HG02981 (cell line): Measurements from ENCODE around the gene HOXD11.

ENCODE experiments used
- ATAC-seq: cut with Tn5 transposase; IDR thresholded peaks from one replicate; pipeline ENCODE4 v1.9.1; 2021; ENCODE audit warnings: mild to moderate bottlenecking, moderate library complexity; ENCODE audit not compliant: unreplicated experiment

The HOXD11 gene

DNA sequence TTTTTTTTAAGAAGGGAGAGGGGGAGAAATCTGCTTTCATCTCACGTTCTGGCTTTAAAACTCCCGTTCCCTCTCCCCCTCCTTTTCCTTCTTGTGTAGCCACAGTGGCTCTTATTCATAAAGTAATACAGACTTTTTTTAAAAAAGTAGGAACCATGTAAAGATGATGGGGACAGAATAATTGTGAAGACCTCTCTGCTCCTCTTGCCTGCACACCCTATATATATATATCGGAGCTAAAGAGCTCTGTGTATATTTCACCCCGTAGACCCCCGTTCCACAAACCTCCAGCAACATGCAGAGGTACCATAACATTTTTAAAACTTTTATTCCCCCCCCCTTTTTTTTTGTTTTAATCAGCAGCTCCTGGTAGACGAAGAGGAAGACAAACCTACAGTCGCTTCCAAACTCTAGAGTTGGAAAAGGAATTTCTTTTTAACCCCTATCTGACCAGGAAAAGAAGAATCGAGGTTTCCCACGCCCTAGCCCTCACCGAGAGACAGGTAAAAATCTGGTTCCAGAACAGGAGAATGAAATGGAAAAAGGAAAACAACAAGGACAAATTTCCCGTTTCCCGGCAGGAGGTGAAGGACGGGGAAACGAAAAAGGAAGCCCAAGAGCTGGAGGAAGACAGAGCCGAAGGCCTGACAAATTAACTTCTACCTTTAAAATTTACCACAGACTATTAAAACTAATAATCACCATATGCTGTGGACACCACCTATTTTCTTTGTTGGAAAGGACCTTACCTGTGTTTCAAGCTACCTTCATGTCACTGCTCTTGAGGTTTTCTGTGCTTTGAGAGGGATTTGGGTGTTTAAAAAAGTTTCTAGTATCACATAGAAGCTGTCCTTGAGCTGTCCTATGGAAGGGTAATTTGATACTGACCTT, 24.1 kb downstream of the HOXD11 start:
- no peak for ATAC-seq

- ATAC-seq: no peak
These were observed 24.7 kb downstream of the HOXD11 start for GRCh38 chr2:176131848-176132158.

DNA sequence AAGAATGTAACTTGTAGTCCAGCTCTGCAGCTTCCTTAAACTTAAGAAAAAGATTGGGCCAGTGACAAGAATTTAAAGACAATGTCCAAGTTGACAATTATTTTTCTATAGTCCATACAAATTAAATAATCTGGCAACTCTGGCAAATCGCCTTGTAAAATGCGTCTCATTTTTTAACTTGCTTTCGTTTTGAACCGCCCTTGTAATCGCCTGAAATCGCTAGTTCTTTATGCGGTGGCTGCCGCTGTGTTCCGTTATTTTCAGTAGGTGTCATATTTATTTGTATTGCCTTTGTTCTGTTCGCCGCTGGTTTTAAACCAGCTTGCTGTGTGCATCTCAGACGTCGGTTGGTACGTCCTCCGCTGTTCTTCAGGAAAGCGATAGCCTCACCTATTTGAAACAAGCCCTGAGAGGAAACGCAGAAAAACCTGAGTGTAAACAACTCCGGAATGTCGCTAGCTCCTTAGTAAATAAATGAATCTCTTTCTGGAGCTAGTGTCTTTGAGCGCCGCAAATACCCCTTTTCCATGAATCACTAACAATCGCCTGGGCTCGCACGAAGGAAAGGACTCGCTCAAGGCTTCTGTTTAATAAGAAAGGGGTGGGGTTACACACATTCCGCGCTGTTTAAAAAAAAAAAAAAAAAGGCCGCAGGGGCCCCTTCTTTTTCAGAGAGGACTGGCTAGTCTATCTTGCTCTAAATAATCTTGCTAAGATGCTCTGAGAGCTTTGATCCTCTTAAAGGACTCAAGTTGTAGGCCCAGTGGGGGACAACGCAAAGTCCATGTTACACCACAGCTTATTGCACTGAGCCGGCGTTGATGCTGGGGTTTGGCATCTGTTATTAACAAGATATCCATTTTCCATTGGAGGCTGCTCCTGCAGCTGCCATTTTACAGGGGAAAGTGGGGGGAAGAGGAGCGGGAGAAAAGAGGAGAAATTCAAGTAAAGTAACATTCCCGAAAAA, 25.4 kb downstream of the HOXD11 start:
- no peak for ATAC-seq

GRCh38 chr2:176133389-176133788, 26.3 kb downstream of the HOXD11 start:
- ATAC-seq: no peak

DNA sequence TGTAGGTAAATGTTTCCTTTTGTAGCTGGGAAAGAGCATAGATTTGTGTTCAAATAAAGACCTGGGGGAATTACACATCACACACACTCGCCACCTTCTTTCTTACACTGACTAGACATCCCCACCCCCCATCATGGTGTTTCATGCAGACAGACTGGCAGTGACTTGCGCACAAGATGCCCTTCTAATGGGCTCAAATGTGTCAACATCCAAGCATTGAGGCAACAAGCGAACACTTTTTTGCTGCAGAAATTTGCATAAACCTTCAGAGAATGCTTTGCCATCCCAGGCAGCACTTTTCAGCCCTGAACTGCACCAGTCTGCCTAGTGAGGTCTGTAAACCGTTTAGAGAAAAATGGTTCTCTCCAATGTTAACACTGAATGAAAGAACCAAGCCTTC, 27.0 kb downstream of the HOXD11 start:
- ATAC-seq: no peak

GRCh38 chr2:176135035-176135440, 28.0 kb downstream of the HOXD11 start:
- no peak for ATAC-seq

- ATAC-seq: no peak
These were observed 29.5 kb downstream of the HOXD11 start for GRCh38 chr2:176136374-176137251.

GRCh38 chr2:176137252-176137580, 30.1 kb downstream of the HOXD11 start:
- no peak for ATAC-seq

DNA sequence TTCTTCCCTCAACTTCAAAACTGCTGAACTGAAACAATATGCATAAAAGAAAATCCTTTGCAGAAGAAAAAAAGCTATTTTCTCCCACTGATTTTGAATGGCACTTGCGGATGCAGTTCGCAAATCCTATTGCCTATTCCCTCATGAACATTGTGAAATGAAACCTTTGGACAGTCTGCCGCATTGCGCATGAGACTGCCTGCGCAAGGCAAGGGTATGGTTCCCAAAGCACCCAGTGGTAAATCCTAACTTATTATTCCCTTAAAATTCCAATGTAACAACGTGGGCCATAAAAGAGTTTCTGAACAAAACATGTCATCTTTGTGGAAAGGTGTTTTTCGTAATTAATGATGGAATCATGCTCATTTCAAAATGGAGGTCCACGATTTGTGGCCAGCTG, 30.8 kb downstream of the HOXD11 start:
- ATAC-seq: no peak

GRCh38 chr2:176138526-176138922, 31.4 kb downstream of the HOXD11 start:
- ATAC-seq: no peak

DNA sequence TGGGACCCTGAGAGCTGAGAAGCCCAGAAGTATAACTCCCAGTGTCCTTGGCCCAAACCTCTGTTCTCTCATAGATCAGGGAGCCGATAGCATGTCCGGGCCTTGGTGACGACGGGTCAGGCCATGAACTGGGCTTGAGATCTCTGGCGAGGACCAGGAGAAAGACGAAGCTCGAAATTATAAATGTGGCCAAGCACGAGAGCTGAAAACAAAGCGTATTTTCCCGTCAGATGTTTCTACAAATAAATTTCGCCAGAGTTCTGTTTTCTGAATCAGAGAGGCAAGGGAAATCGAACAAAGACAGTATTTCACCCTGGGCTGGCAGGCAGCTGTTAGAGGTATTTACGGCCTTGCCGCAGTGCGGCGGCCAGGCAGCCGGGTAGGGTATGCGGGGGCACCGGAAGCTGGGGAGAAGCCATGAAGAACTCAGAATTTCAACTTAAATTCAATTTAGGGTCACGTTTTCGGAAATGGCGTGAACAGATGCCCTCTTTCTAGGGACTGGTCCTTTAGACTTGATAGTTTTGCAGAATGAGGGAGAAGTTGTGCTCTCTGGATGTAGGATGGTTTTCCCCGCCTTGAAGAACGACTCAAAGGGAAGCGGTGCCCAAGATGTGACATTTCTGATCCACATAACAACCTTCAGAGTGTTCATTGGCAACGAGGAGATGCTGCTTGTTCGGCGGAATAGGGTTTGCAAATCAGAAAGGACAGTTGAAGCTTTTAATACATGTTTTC, 32.0 kb downstream of the HOXD11 start:
- ATAC-seq: no peak

DNA sequence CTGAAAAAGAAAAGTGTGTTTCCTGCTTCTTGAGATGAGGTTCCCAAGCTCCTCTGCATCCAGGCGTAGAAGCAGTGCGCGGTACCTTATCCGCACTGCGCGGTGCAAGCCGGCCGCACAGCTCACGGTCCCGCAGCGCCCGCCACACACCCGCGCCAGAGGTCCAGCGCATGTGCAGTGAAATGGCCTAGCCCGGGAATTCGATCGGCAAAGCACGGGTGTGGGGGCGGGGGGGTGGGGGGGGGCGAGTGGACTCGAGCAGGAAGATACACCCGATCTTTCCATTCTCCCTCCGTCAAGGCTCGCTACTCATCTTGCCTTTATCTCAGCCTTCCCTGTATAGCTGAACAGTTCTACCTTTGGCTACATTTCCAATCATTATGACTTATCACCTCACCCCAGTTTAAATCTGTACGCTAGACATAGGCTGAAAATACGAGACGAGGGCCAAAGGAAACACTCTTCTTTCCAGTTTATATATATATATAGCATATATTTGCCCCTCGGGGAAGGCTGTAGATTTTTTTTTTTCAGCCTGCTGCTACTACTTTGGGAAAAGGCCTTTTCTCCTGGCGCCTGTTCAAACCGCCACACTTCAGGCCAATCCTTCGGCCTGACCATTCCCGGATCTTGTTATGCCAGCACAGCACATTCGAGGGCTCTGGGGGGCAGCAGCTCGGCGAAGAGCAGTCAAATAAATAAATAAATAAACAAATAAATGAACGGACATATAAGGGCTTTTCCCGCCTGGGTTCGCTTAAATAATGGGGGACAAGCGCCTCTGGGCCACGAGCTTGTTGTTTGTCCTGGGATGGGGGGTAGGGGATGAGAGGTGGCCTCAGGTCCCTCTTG, 32.8 kb downstream of the HOXD11 start:
- ATAC-seq: no peak

- peak; percentile 84 for ATAC-seq
These were observed 33.6 kb downstream of the HOXD11 start for GRCh38 chr2:176140513-176141317.

GRCh38 chr2:176142281-176142680, 35.2 kb downstream of the HOXD11 start:
- no peak for ATAC-seq

DNA sequence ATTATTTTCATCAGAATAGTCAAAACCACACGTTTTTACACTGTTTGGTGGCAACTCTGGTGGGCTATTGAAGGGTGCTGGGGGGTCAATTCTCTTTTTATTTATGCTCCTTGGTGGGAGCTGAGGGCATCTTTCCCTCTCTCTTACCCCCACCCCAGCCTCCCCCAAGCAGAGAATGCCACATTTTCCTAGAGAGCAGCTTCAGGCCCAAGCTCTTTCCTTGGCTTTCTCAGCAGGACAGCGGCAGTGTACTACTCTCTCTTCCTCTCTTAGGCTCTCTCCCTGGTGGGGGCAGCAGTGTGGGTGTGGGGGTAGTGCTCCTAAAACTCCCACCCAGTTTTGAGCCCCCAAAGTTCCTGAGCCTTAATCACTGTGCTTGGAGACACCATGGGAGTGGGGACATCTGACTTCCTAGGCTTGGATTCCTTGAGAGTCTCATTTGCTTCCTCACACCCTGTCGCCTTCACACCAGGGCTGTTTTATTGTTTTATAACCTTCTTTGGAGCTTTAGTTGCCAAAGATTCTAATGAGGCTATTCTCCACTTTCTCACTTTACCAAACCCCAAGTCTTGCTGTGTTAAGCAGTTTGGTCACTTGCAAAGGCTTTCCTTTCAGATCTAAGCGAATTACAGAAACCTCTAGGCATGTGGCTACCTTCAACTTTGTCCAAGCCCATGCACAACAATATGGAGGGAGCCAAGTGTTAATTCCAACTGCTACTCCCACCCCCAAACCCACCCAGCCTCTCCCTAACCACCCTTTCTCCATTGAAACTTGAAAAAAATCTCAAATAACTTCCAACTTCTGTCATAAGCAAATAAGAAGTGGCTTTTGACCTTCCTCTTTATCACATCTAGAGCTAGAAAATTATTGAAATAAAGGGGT, 38.2 kb downstream of the HOXD11 start:
- ATAC-seq: no peak

DNA sequence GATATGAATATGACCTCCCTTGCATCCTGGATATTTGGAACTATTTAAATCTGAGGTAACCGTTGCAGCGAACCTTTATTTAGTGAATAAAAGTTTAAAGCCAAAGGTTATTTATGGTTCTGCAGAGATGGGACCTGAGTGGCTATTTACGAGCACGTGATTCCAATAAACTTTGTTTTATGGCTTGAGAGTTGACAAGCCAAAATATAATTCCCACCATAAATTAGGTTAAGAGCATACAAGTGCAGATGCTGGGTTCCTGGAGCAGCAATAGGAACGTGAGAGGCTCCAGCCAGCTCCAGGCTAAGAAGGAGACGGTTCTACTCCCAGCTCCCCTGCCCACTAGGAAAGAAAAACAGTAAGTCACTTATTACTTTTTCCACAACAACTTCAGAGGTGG, 39.0 kb downstream of the HOXD11 start:
- no peak for ATAC-seq

DNA sequence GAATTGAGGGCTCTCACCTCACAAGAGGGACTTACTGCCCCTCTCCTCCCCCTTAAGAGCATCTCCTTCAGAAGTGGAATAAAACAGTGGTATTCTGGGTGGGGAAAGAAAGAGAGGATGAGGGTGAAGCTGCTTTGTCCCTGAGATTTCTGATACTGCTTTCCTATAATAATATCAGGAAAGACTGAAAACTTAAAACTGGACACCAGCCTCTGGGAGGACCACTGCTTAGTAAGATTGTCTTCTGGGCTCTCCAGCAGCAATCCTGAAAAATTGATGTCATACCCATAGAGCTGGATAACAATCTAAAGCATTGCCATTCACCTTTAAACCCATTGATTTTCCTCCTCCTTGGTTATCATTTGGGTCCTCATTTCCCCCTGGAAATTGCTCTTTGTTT, 39.6 kb downstream of the HOXD11 start:
- ATAC-seq: no peak
